HepG2 (cell line): ENCODE data around the gene RPUSD4. TPM values are rescaled to one million over a fixed set of nuclear protein-coding genes. Genes with fewer than 3 reads are reported as not detected.

Experiments
- ATAC-seq: fragments of 200-7000 bp; cut with Tn5 transposase; 3 replicates; pipeline ENCODE4 v1.9.1; 2020; ENCODE audit warnings: mild to moderate bottlenecking, moderate library complexity
- BruUV-seq: library from RNA; stranded (reverse); fragments of 400-500 nt; replicated peaks from 2 replicates; lab custom pipeline; 2021; lab: Mats Ljungman, UMichigan
- CTCF ChIA-PET: fragments of 300-600 bp; formaldehyde crosslinking; extraction: SDS; loops from one replicate; lab custom pipeline; 2021; ENCODE audit warnings: low total read pairs, inconsistent platforms, low intra/inter-chr PET ratio; lab: Yijun Ruan, JAX
- POLR2A ChIA-PET: fragments of 350-600 bp; sonication (Branson Sonifier 250); formaldehyde crosslinking; loops from one replicate; lab custom pipeline; 2020; ENCODE audit warnings: antibody characterized with exemption, inconsistent platforms; lab: Yijun Ruan, JAX
- DNase-seq: peaks from one replicate; pipeline ENCODE4 v3.0.0-alpha.2; 2015; ENCODE audit warnings: low spot score
- FAIRE-seq: peaks from 3 replicates; lab custom pipeline; 2011; peaks lifted over from hg19 to GRCh38; lab: Jason Lieb, UNC
- H2AFZ ChIP-seq: one replicate; pipeline ENCODE4 v1.6.1; 2011; ENCODE audit warnings: low read length, inconsistent platforms
- H3K27ac ChIP-seq: fragments of 300-600 bp; 3 replicates; pipeline ENCODE4 v1.8.0; 2011; ENCODE audit warnings: mixed run types, mild to moderate bottlenecking, mixed read lengths, low read length, inconsistent platforms; ENCODE audit not compliant: insufficient read depth; ENCODE audit errors: extremely low read length
- H3K27me3 ChIP-seq, 2 experiments: fragments of 200-600 bp in 1 of 2; 2 replicates in 1 of 2; 3 replicates in 1 of 2; pipeline versions ENCODE4 v1.6.0 to v1.8.0; 2011; ENCODE audit warnings: low read length in 2 of 2, mild to moderate bottlenecking in 2 of 2, moderate library complexity in 2 of 2, inconsistent platforms in 1 of 2; ENCODE audit not compliant: insufficient read depth in 2 of 2, control insufficient read depth in 1 of 2
- H3K36me3 ChIP-seq, 2 experiments: fragments of 200-600 bp in 1 of 2; replicated peaks in 1 of 2; 2 replicates in 1 of 2; 3 replicates in 1 of 2; pipeline versions ENCODE4 v1.5.1 to v1.8.0; 2011; ENCODE audit warnings: low read length in 2 of 2, inconsistent platforms in 1 of 2; ENCODE audit not compliant: insufficient read depth in 2 of 2, control insufficient read depth in 1 of 2
- H3K4me1 ChIP-seq: 2 replicates; pipeline ENCODE4 v1.5.1; 2012; ENCODE audit warnings: low read length, inconsistent platforms; ENCODE audit not compliant: insufficient read depth
- H3K4me2 ChIP-seq: 2 replicates; pipeline ENCODE4 v1.6.0; 2011; ENCODE audit warnings: low read depth, low read length, inconsistent platforms
- H3K4me3 ChIP-seq, 3 experiments: fragments of 200-600 bp in 1 of 3; sonication (generic), shearing (Covaris generic) in 1 of 3; replicated peaks in 1 of 3; 2 replicates each; pipeline ENCODE4 v1.5.1; 2011 to 2016; ENCODE audit warnings: low read length in 3 of 3, inconsistent platforms in 2 of 3, low read depth in 2 of 3, mild to moderate bottlenecking in 2 of 3, control low read depth in 1 of 3, mixed read lengths in 1 of 3; ENCODE audit not compliant: insufficient read depth in 1 of 3
- H3K79me2 ChIP-seq: one replicate; pipeline ENCODE4 v1.6.1; 2011; ENCODE audit warnings: low read length, inconsistent platforms; ENCODE audit not compliant: insufficient read depth
- H3K9ac ChIP-seq: 2 replicates; pipeline ENCODE4 v1.6.0; 2011; ENCODE audit warnings: mild to moderate bottlenecking, low read depth, low read length, inconsistent platforms; ENCODE audit not compliant: insufficient read depth
- H3K9me3 ChIP-seq: 2 replicates; pipeline ENCODE4 v1.5.1; 2012; ENCODE audit warnings: mild to moderate bottlenecking, low read length
- H4K20me1 ChIP-seq: 2 replicates; pipeline ENCODE4 v1.6.0; 2011; ENCODE audit warnings: inconsistent platforms, mild to moderate bottlenecking, low read length, moderate library complexity; ENCODE audit not compliant: insufficient read depth
- ATAD3A ChIP-seq: sonication (generic); formaldehyde crosslinking; IDR thresholded peaks from 2 replicates; pipeline ENCODE4 v1.4.0; 2020; ENCODE audit warnings: missing genetic modification reagents
- ATRX ChIP-seq: sonication (generic); formaldehyde crosslinking; IDR thresholded peaks from 2 replicates; pipeline ENCODE4 v1.4.0; 2020; ENCODE audit warnings: missing genetic modification reagents, borderline replicate concordance
- ESRRA ChIP-seq: sonication (generic); formaldehyde crosslinking; IDR thresholded peaks from 2 replicates; pipeline ENCODE4 v1.5.1; 2020; ENCODE audit warnings: mild to moderate bottlenecking, low read depth, missing genetic modification reagents
- EZH2 ChIP-seq: conservative IDR thresholded peaks from 2 replicates; pipeline ENCODE4 v1.6.1; 2012; ENCODE audit warnings: mild to moderate bottlenecking, low read depth, low read length, moderate library complexity
- IRX3 ChIP-seq: sonication (generic); formaldehyde crosslinking; IDR thresholded peaks from 2 replicates; pipeline ENCODE4 v1.8.1; 2023; ENCODE audit warnings: mild to moderate bottlenecking, low read depth, missing genetic modification reagents, borderline replicate concordance
- ISL2 ChIP-seq: sonication (generic); formaldehyde crosslinking; IDR thresholded peaks from 2 replicates; pipeline ENCODE4 v1.5.0; 2020; ENCODE audit warnings: missing genetic modification reagents
- JUN ChIP-seq: sonication (generic); formaldehyde crosslinking; IDR thresholded peaks from 2 replicates; pipeline ENCODE4 v1.4.0; 2020; ENCODE audit warnings: mild to moderate bottlenecking, missing genetic modification reagents
- MAFG ChIP-seq: sonication (generic); formaldehyde crosslinking; IDR thresholded peaks from 2 replicates; pipeline ENCODE4 v1.5.1; 2020; ENCODE audit warnings: mild to moderate bottlenecking, missing genetic modification reagents
- NCOA1 ChIP-seq: sonication (generic); formaldehyde crosslinking; IDR thresholded peaks from 2 replicates; pipeline ENCODE4 v1.9.0; 2021; ENCODE audit warnings: missing genetic modification reagents
- NFRKB ChIP-seq: fragments of 450-650 bp; IDR thresholded peaks from 2 replicates; pipeline ENCODE4 v1.6.1; 2017
- NFYB ChIP-seq: sonication (generic); formaldehyde crosslinking; IDR thresholded peaks from 2 replicates; pipeline ENCODE4 v1.4.0; 2020; ENCODE audit warnings: missing genetic modification reagents
- POLR2A ChIP-seq, 2 experiments: IDR thresholded peaks; 2 replicates each; pipeline ENCODE4 v1.6.1; 2011; ENCODE audit warnings: low read depth in 2 of 2, low read length in 2 of 2, mild to moderate bottlenecking in 1 of 2, moderate library complexity in 1 of 2; ENCODE audit not compliant: insufficient read depth in 1 of 2
- SALL2 ChIP-seq: sonication (generic); formaldehyde crosslinking; IDR thresholded peaks from 2 replicates; pipeline ENCODE4 v1.8.1; 2023; ENCODE audit warnings: mild to moderate bottlenecking, missing genetic modification reagents, inconsistent platforms
- SIX1 ChIP-seq: sonication (generic); formaldehyde crosslinking; IDR thresholded peaks from 2 replicates; pipeline ENCODE4 v1.4.0; 2020; ENCODE audit warnings: missing genetic modification reagents, borderline replicate concordance
- SOX5 ChIP-seq: IDR thresholded peaks from 2 replicates; pipeline ENCODE4 v1.6.1; 2016; ENCODE audit warnings: borderline replicate concordance
- TP53 ChIP-seq: sonication (generic); formaldehyde crosslinking; conservative IDR thresholded peaks from 2 replicates; pipeline ENCODE4 v1.4.0; 2020; ENCODE audit warnings: missing genetic modification reagents
- YEATS2 ChIP-seq: sonication (generic); formaldehyde crosslinking; IDR thresholded peaks from 2 replicates; pipeline ENCODE4 v1.4.0; 2020; ENCODE audit warnings: missing genetic modification reagents, borderline replicate concordance
- ZBTB39 ChIP-seq: sonication (generic); formaldehyde crosslinking; IDR thresholded peaks from 2 replicates; pipeline ENCODE4 v1.5.0; 2020; ENCODE audit warnings: missing genetic modification reagents
- ZNF136 ChIP-seq: sonication (generic); formaldehyde crosslinking; IDR thresholded peaks from 2 replicates; pipeline ENCODE4 v1.8.1; 2022; ENCODE audit warnings: low read depth, mild to moderate bottlenecking, moderate library complexity, missing genetic modification reagents
- ZNF547 ChIP-seq: sonication (generic); formaldehyde crosslinking; IDR thresholded peaks from 2 replicates; pipeline ENCODE4 v1.5.1; 2020; ENCODE audit warnings: mild to moderate bottlenecking, missing genetic modification reagents
- ZNF576 ChIP-seq: sonication (generic); formaldehyde crosslinking; IDR thresholded peaks from 2 replicates; pipeline ENCODE4 v1.4.0; 2020; ENCODE audit warnings: mild to moderate bottlenecking, missing genetic modification reagents
- ZNF616 ChIP-seq: sonication (generic); formaldehyde crosslinking; IDR thresholded peaks from 2 replicates; pipeline ENCODE4 v1.5.0; 2020; ENCODE audit warnings: low read depth, mild to moderate bottlenecking, missing genetic modification reagents
- ZNF720 ChIP-seq: sonication (generic); formaldehyde crosslinking; IDR thresholded peaks from 2 replicates; pipeline ENCODE4 v1.4.0; 2020; ENCODE audit warnings: missing genetic modification reagents
- ZNF775 ChIP-seq: sonication (generic); formaldehyde crosslinking; IDR thresholded peaks from 2 replicates; pipeline ENCODE4 v1.4.0; 2020; ENCODE audit warnings: missing genetic modification reagents, mild to moderate bottlenecking, moderate library complexity, borderline replicate concordance
- ZSCAN29 ChIP-seq: sonication (generic); formaldehyde crosslinking; conservative IDR thresholded peaks from 2 replicates; pipeline ENCODE4 v1.4.0; 2020; ENCODE audit warnings: mild to moderate bottlenecking, missing genetic modification reagents
- WGBS: methylation state at CpG from one replicate; pipeline ENCODE4 v1.1.6; 2017; ENCODE audit warnings: low lambda C conversion rate; 5-methylcytosine and 5-hydroxymethylcytosine counted together
- in situ Hi-C: cut with HindIII; loops from 2 replicates; pipeline ENCODE4 v1.10.0; 2017; ENCODE audit warnings: low pct_unique_long_range_greater_than_20kb; ENCODE audit not compliant: extremely low pct_ligation_motif_present
- intact Hi-C: fragments of 100-400 bp; cut with micrococcal nuclease; formaldehyde crosslinking; loops from one replicate; pipeline ENCODE4 v1.10.0; 2022; ENCODE audit not compliant: unreplicated experiment
- polyA plus RNA-seq, 8 experiments: library from polyadenylated mRNA; depleted of rRNA in 3 of 8; stranded (reverse) in 7 of 8; unstranded in 1 of 8; fragments of >200 nt; fragmentation: Illumina TruSeq in 4 of 8; extraction: Trizol in 4 of 8; gene quantifications; 2 replicates each; pipeline versions ENCODE4 v1.2.1 to v1.2.3, GENCODE V29; 2011 to 2016; ENCODE audit warnings: low read depth in 4 of 8, missing spikeins in 1 of 8, mixed read lengths in 1 of 8; ENCODE audit not compliant: insufficient read depth in 1 of 8
- total RNA-seq, 5 experiments: library from RNA; depleted of rRNA; stranded (reverse); fragments of >200 nt; fragmentation: Illumina TruSeq; extraction: Trizol; gene quantifications; 2 replicates each; pipeline ENCODE4 v1.2.3, GENCODE V29; 2016; ENCODE audit warnings: low read depth in 1 of 5

The RPUSD4 gene
- total and polyA plus RNA-seq, 2 of the 13 experiments (the other 11 are each of a cell fraction or from before 2014, with no cell fraction given), result 45.0 to 52.9 TPM

GRCh38 chr11:126214841-126215240 is 3.4 kb upstream of the RPUSD4 start:
- POLR2A ChIA-PET, result no interaction called here

GRCh38 chr11:126214441-126214840 is 3.0 kb upstream of the RPUSD4 start:
- no peak for FAIRE-seq
- CTCF ChIA-PET, result no interaction called here
- Histone ChIP-seq H3K9ac (no peak overlapping the region), H3K9me3 (no peaks in the 10 kb centered on the region), H3K4me3 (no peak overlapping the region), H4K20me1 (no peaks in the 10 kb centered on the region), H3K4me1 (peaks cover 28% of the 10 kb centered on the region), H3K27ac (no peak overlapping the region), H2AFZ (no peak overlapping the region), H3K36me3 (peaks cover 2 to 3% of the 10 kb centered on the region in 2 experiments; a peak in 4 of 5 replicates), H3K79me2 (peaks cover 57% of the 10 kb centered on the region), H3K4me2 (no peak overlapping the region), H3K27me3 (peaks cover 0 to 2% of the 10 kb centered on the region in 2 experiments; a peak in 1 of 5 replicates)
- POLR2A ChIA-PET, result interaction anchor here (0.6 kb wide), 1 partner anchor 585 kb away, joined by 3 read pairs; no protein-coding TSS in a partner anchor
- no peak for DNase-seq
- no peak for ATAC-seq
- in situ Hi-C loops (loop anchor here (25.0 kb wide), 1 partner anchor 577 kb away; the partner anchor contains the start of gene CHEK1), intact Hi-C loops (no loop called here)
- TF ChIP-seq SIX1 (CRISPR knock-in tag) (no peak), ISL2 (CRISPR knock-in tag) (no peak), TP53 (CRISPR knock-in tag) (no peak), SOX5 (no peak), IRX3 (CRISPR knock-in tag) (no peak), NFYB (no peak), POLR2A (IDR thresholded peaks at IDR 0.05; ENCODE audit: insufficient read depth in 1 of 2, low read depth in 2 of 2, low read length in 2 of 2) (no peak), ESRRA (CRISPR knock-in tag) (no peak), MAFG (CRISPR knock-in tag) (no peak), ZBTB39 (no peak), ATAD3A (CRISPR knock-in tag) (no peak), YEATS2 (CRISPR knock-in tag) (no peak), ZNF576 (CRISPR knock-in tag) (no peak), ZNF136 (no peak)
- BruUV-seq, result no TSS peak
- WGBS, result 59% methylated on average over 2 of the region's 2 CpGs

More at GRCh38 chr11:126214841-126215240, 3.4 kb upstream of the RPUSD4 start:
- Histone ChIP-seq H4K20me1 (no peaks in the 10 kb centered on the region), H3K36me3 (no peaks in the 10 kb centered on the region), H3K79me2 (peaks cover 54% of the 10 kb centered on the region), H3K27me3 (peaks cover 0 to 2% of the 10 kb centered on the region in 2 experiments; a peak in 1 of 5 replicates), H3K27ac (no peak overlapping the region), H2AFZ (no peak overlapping the region), H3K9ac (no peak overlapping the region), H3K4me2 (no peak overlapping the region), H3K4me3 (no peak overlapping the region), H3K9me3 (no peaks in the 10 kb centered on the region), H3K4me1 (peaks cover 24% of the 10 kb centered on the region)
- intact Hi-C loops (no loop called here), in situ Hi-C loops (loop anchor here (25.0 kb wide), 1 partner anchor 578 kb away; the partner anchor contains the start of gene CHEK1)
- TF ChIP-seq ATRX (CRISPR knock-in tag) (no peak), ZNF616 (CRISPR knock-in tag) (no peak), SALL2 (no peak), NCOA1 (CRISPR knock-in tag) (no peak), ZSCAN29 (CRISPR knock-in tag) (no peak), EZH2 (no peak), JUN (no peak), NFRKB (no peak), ZNF547 (CRISPR knock-in tag) (no peak), ZNF720 (CRISPR knock-in tag) (no peak), ZNF775 (CRISPR knock-in tag) (no peak)
- no TSS peak for BruUV-seq
- no peak for ATAC-seq
- whole genome bisulfite sequencing, result 72% methylated on average over 6 of the region's 6 CpGs
- CTCF ChIA-PET, result no interaction called here
- DNase-seq, result no peak
- no peak for FAIRE-seq
